NCI-H510A treated with DMSO at 0.1 percent for 48 hours (cell line): ENCODE data around the gene CACNA1A.
"Not testable (repeated sequence)": the region's sequence is repeated elsewhere in the genome, so short reads cannot be mapped to it uniquely, and the experiment has no call there.

Experiments
- DNase-seq: peaks from one replicate; lab custom pipeline; 2025; lab: John Stamatoyannopoulos, UW

The CACNA1A gene

GRCh38 chr19:13366529-13367143 lies 139.6 kb downstream of the CACNA1A start:
- DNase-seq = no peak

DNA sequence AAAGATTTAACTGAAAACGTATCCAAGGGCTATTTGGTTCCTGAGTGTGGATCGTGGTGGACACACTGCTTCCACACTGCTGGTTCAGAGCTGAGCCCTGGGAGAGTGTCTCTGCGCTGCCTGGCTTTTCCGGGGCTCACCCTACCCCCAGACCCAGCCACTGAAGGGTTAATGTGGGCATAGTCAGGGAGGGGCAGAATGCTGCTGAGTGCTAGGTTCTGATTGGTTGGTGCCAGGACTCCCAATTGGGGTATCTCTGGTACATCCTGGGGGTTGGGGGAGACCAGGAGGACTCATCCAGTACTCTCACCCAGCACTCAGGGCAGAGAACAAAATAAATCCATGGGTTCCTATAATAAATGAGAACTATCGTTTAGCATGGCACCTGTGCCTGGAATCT lies 142.3 kb downstream of the CACNA1A start:
- DNase-seq = no peak

DNA sequence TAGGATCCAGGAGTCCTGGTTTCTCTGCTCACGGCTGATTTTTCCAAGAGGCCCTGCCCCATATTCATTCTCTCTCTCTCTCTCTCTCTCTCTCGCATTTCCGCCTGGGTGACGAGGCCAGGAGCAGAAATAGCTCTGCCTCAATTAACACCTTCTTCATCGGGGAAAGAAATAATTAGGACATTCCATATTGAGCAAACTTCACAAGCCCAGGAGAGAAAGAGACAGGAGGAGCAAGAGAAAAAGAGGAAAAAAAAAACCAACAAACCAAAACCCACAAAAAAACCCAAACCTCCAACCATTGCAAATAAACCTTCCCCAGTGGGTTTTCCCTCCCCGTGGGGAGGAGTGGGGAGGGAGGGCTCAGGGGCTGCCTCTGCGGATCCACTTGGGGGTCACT lies 143.0 kb downstream of the CACNA1A start:
- DNase-seq = no peak

- DNase-seq = no peak
These were observed 143.6 kb downstream of the CACNA1A start for GRCh38 chr19:13362668-13363067.

DNA sequence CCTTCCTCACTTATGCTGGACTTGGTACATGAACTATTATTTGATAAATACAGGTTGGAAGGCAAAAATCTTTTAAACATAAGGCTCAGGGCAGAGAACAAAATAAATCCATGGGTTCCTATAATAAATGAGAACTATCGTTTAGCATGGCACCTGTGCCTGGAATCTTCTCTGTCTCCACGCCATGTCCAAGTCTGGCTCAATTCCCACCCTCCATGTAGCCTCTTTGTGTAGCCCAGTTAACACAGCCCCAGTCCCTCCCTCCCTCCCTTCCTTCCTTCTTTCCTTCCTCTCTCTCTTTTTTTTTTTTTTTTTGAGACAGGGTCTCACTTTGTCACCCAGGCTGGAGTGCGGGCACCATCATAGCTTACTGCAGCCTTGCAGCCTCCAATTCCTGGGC lies 144.6 kb downstream of the CACNA1A start:
- not testable (repeated sequence) for DNase-seq

DNA sequence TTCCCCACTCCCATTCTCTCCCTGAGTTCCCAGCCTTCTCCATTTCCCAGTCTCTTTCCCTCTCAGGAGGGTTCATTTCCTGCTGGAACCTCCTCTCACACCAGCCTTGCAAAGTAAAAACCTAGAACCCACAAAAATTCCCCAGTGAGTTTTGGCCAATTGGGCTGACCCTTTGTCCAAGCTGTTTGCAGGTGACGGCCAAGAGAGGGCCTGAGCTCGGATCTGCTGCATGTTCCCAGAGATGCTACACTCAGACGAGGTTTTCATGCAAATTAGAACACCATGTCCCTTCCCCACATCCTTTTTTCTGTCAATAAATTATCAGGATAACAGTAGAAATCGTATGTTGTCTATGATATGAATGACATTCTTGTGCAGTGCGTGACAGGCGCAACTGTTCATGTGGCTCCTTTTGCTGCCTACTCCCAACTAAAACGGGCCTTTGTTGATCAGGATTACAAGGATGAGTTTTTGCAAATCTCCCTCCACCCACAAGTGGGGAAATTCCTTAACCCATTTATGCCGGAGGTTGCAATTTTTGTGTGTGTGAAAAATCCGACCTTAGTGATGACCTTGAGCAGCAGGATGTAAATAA lies 149.5 kb downstream of the CACNA1A start:
- no peak for DNase-seq

GRCh38 chr19:13356185-13356584 lies 150.1 kb downstream of the CACNA1A start:
- no peak for DNase-seq

DNA sequence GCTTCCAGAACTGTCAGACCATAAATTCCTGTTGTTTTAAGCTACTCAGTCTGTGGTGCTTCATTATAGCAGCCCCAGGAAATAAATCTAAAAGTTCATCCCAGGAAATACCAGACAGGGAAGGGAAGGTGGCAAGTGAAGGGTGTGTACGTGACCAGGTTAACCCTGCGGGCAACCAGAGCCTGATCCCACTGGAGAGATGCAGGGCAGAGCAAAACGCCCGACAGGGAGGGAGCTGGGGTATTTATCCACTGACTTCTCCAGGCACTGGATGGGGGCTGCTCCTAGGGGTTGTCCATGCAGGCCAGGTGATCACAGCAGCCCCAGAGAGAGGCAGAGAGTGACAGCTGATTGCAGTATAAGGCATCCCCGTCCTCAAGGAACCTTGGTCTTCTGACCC lies 150.9 kb downstream of the CACNA1A start:
- DNase-seq = no peak

DNA sequence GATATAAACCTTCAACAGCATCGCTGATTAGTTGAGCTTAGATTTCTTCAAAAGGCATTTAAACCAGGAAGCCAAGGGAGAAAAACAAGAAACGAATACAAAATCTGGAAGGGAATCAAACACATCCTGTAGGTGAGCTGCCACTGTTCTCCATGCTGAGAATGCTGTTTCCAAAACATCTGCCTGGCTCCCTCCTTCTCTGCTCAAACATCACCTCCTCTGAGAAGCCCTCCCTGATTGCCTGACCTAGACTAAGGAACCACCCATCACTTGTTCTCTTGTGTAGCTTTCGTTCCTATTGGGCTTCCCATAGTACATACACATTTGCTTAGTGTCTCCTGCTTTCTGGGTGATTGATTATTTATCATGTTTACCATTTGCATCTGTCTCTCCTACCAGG lies 152.7 kb downstream of the CACNA1A start:
- no peak for DNase-seq

DNA sequence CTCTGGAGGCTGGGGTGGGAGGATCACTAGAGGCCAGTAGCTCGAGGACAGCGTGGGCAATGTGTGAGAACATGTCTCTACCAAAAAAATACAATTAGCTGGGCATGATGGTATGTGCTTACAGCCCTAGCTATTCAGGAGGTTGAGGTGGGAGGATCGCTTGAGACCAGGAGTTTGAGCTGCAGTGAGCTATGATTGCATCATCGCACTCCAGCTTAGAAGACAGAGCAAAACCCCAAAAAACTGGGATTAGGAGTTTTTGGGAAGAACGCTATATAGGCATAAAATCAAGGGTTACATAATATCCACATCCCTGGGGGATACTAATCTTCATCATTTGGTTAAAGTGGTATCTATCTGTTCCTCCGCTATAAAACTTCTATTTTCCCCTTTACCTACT lies 155.5 kb downstream of the CACNA1A start:
- no peak for DNase-seq

- DNase-seq = no peak
These were observed 156.2 kb downstream of the CACNA1A start for GRCh38 chr19:13350072-13350471.

GRCh38 chr19:13347367-13347766 lies 158.9 kb downstream of the CACNA1A start:
- DNase-seq = no peak

DNA sequence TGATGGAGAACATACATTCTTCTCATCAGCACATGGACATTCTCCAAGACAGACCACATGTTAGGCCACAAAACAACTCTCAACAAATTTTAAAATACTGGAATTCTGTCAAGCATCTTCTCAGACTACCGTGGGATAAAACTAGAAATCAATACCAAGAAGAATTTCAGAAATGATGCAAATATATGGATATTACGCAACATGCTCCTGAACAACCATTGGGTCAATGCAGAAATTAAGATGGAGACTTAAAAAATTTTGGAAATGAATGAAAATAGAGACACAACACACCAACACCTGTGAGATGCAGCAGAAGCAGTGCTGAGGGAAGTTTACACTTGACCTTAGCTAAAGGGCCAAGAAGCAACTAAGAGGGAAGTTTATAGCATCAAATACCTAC lies 162.8 kb downstream of the CACNA1A start:
- DNase-seq = no peak

GRCh38 chr19:13342672-13343071 lies 163.6 kb downstream of the CACNA1A start:
- no peak for DNase-seq

DNA sequence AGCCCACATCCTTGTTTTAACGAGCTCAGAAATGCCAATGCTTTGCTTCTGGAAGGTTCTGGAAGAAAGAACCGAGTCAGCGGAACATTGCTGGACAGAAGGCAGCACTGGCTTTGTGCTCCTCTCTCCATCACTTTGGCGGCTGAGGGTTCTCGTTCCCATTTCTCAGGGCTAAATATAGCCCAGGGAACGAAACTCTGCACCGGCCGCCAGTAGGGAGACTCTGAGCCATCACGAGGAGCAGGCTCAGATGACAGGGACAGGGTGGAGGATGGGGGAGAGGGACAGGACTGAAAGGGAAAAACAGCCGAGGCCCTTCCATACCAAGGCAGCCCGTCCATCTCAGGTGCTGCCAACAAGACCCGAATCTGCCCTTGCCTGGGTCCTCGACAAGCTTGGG lies 166.4 kb downstream of the CACNA1A start:
- DNase-seq = no peak

GRCh38 chr19:13337181-13337580 lies 169.1 kb downstream of the CACNA1A start:
- DNase-seq = no peak

DNA sequence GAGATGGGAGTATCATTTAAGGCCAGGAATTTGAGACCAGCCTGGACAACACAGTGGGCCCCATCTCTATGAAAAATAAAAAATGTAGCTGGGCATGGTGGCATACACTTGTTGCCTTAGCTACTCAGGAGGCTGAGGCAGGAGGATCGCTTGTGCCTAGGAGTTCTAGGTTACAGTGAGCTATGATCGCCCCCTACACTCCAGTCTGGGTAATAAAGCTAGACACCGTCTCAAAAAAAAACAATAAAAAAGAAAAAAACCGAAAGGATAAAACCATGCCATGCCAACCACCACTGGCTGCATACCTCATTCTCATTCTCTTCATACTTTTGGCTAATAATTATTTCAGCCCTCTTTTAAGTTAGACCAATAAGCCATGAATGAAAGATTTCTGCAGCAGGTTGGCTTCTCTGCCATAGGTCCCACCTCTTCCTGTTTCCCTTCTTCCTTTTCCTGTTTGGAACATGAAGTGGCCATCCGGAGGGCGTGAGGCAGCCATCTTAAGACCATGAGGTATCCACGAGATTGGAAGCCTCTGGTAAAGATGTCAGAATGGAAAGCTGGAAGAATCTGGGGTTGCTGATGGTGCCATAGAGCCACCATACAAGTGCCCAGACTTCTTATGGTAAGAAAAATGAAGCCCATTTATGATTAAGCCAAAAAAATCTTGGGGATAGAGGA lies 171.3 kb downstream of the CACNA1A start:
- DNase-seq = no peak

- no peak for DNase-seq
These were observed 176.0 kb downstream of the CACNA1A start for GRCh38 chr19:13330285-13330684.

- DNase-seq = no peak
These were observed 176.5 kb downstream of the CACNA1A start for GRCh38 chr19:13329766-13330165.

GRCh38 chr19:13328241-13328640 lies 178.0 kb downstream of the CACNA1A start:
- DNase-seq = no peak

DNA sequence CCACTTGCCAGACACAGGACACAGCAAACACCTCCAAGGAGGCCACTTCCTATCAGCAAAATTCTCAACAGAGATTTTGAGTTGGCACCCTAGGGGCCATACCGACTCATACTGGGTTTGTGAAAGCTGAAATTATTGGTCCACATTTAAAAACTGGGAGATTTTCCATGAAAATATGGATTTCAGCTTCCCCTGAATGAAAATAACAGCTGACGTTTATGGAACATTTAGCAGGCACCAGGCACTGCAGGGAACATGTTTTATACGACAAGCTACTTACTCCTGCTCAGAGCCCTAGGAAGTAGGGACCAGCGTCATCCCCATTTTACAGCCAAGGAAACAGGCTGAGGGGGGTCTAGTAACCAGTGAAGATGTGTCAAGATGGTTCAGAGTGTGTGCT lies 186.8 kb downstream of the CACNA1A start:
- DNase-seq = no peak

- DNase-seq = no peak
These were observed 188.1 kb downstream of the CACNA1A start for GRCh38 chr19:13318190-13318589.

- no peak for DNase-seq
These were observed 190.8 kb downstream of the CACNA1A start for GRCh38 chr19:13315495-13315894.

- DNase-seq = no peak
These were observed 191.5 kb downstream of the CACNA1A start for GRCh38 chr19:13314761-13315160.
